Measurements from ENCODE around the gene SLIT3. TPM values are rescaled to one million over a fixed set of nuclear protein-coding genes. Genes with fewer than 3 reads are reported as not detected.

SLIT3 gene
- total RNA-seq, 1 experiment from 2014 or later = 0.92 TPM

DNA sequence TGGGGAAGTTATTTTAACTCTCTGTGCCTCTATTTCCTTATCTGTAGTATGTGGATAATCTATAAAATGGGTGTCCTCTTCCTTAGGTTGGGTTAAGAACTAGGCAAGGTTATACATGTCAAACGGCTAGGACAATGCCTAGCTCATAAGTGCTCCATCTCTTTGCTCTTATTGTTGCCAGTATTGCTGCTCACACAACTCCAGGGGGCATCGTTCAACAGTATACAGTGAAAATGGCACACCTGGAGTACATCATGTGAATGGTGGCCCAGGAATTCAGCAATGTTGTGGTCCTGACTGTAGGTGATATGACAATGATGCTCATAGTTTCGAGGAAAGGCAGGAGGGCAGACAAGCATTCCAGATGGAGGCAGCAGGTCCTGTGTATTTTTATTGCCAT, 30.1 kb downstream of the SLIT3 start:
- WGBS (ENCODE audit: extremely low coverage, insufficient read length, low lambda C conversion rate) = no CpG with 5 or more reads among the region's 3 CpGs
- no peak overlapping the region for H3K4ac ChIP-seq (ENCODE audit: low read depth, low read length)
- peaks cover 0 to 2% of the 10 kb centered on the region in 2 experiments; a peak in 4 of 5 replicates for H3K9me3 Mint-ChIP-seq
- no peak overlapping the region for H2BK5ac ChIP-seq (ENCODE audit: insufficient read length, low read length)
- no peak overlapping the region for H2BK120ac ChIP-seq (ENCODE audit: low read depth, low read length, poor library complexity, severe bottlenecking)
- no peak overlapping the region for H3K23ac ChIP-seq (ENCODE audit: insufficient read length, low read depth, low read length)
- H3K4me1 Mint-ChIP-seq = peaks cover 5 to 7% of the 10 kb centered on the region in 2 experiments; a peak in 3 of 4 replicates
- no peaks in the 10 kb centered on the region for H3K79me1 ChIP-seq (ENCODE audit: insufficient read depth, low read depth, low read length, poor library complexity, severe bottlenecking)
- no peak overlapping the region for H3K14ac ChIP-seq (ENCODE audit: insufficient read depth, low read length)
- no peak overlapping the region for H3K9ac ChIP-seq (ENCODE audit: extremely low read depth, insufficient read length, low read length)
- H3T11ph ChIP-seq (ENCODE audit: low read length) = no peak overlapping the region
- TF ChIP-seq, protein P1, sequence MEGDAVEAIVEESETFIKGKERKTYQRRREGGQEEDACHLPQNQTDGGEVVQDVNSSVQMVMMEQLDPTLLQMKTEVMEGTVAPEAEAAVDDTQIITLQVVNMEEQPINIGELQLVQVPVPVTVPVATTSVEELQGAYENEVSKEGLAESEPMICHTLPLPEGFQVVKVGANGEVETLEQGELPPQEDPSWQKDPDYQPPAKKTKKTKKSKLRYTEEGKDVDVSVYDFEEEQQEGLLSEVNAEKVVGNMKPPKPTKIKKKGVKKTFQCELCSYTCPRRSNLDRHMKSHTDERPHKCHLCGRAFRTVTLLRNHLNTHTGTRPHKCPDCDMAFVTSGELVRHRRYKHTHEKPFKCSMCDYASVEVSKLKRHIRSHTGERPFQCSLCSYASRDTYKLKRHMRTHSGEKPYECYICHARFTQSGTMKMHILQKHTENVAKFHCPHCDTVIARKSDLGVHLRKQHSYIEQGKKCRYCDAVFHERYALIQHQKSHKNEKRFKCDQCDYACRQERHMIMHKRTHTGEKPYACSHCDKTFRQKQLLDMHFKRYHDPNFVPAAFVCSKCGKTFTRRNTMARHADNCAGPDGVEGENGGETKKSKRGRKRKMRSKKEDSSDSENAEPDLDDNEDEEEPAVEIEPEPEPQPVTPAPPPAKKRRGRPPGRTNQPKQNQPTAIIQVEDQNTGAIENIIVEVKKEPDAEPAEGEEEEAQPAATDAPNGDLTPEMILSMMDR (conservative IDR thresholded peaks at IDR 0.05) = peak; percentile 26; the same call in 1 of the 3 replicates
- no peaks in the 10 kb centered on the region for H3K27me3 ChIP-seq (ENCODE audit: insufficient read depth, low read length)
- no peak for DNase-seq
- H2AK5ac ChIP-seq (ENCODE audit: insufficient read length, low read length) = no peak overlapping the region
- H4K91ac ChIP-seq (ENCODE audit: insufficient read length, low read depth, low read length) = no peak overlapping the region
- H2BK12ac ChIP-seq (ENCODE audit: insufficient read length, low read depth, low read length) = no peak overlapping the region
- H3K27me3 Mint-ChIP-seq (ENCODE audit: low read depth) = no peaks in the 10 kb centered on the region
- H3K27ac Mint-ChIP-seq = no peak overlapping the region
- no peak overlapping the region for H4K5ac ChIP-seq (ENCODE audit: insufficient read length, low read depth, low read length)
- H3K4me1 ChIP-seq (ENCODE audit: insufficient read depth, low read length) = no peaks in the 10 kb centered on the region
- H3K4me2 ChIP-seq (ENCODE audit: insufficient read depth, insufficient read length, low read length) = no peak overlapping the region
- no peak overlapping the region for H3K4me3 Mint-ChIP-seq
- H4K8ac ChIP-seq (replicated peaks; ENCODE audit: insufficient read length, low read depth, low read length) = no peak overlapping the region
- H3K9me3 ChIP-seq (ENCODE audit: control insufficient read depth, low read depth, low read length) = no peaks in the 10 kb centered on the region
- H4K20me1 ChIP-seq (ENCODE audit: control insufficient read depth, insufficient read depth, insufficient read length) = no peaks in the 10 kb centered on the region
- H3K23me2 ChIP-seq (ENCODE audit: insufficient read length, low read depth, low read length, poor library complexity, severe bottlenecking) = no peaks in the 10 kb centered on the region
- H3K56ac ChIP-seq (ENCODE audit: insufficient read length, low read depth, low read length) = no peak overlapping the region
- no peaks in the 10 kb centered on the region for H3K79me2 ChIP-seq (ENCODE audit: insufficient read depth, low read length)
- H3K27ac ChIP-seq (ENCODE audit: insufficient read length, low read depth, low read length) = no peak overlapping the region
- H3K36me3 Mint-ChIP-seq (ENCODE audit: insufficient read depth in 1 of 3, low read depth in 3 of 3) = no peaks in the 10 kb centered on the region
- H2BK15ac ChIP-seq (ENCODE audit: low read depth, low read length) = no peak overlapping the region
- no peak overlapping the region for H3K18ac ChIP-seq (ENCODE audit: insufficient read length, low read depth, low read length)
- no peak overlapping the region for H2BK20ac ChIP-seq (ENCODE audit: low read depth, low read length, poor library complexity, severe bottlenecking)
- H2AFZ ChIP-seq (ENCODE audit: low read length) = no peak overlapping the region
